A549 (cell line): ENCODE measurements around the gene ENTHD1. TPM values are rescaled to one million over a fixed set of nuclear protein-coding genes. Genes with fewer than 3 reads are reported as not detected.

Source experiments
- ATAC-seq, 2 experiments: fragments of 200-7000 bp in 1 of 2; fragments of >200 bp in 1 of 2; cut with Nextera tagmentation in 1 of 2; cut with Tn5 transposase in 1 of 2; 3 replicates each; pipeline versions ENCODE4 v1.8.0 to v1.9.1; 2018 to 2020; ENCODE audit warnings: mild to moderate bottlenecking in 1 of 2, moderate library complexity in 1 of 2
- CTCF ChIA-PET: fragments of 300-600 bp; sonication (Branson Sonifier 250); formaldehyde crosslinking; extraction: SDS; loops from one replicate; lab custom pipeline; 2021; ENCODE audit warnings: antibody characterized with exemption, inconsistent platforms; lab: Yijun Ruan, JAX
- POLR2A ChIA-PET: fragments of 350-600 bp; formaldehyde crosslinking; extraction: SDS; loops from one replicate; lab custom pipeline; 2021; ENCODE audit warnings: antibody characterized with exemption, inconsistent platforms; lab: Yijun Ruan, JAX
- DNase-seq, 2 experiments: peaks; one replicate each; pipeline versions ENCODE4 v3.0.0 to v3.0.0-alpha.2; 2011 to 2016; ENCODE audit warnings: low read depth in 1 of 2, low spot score in 1 of 2
- FAIRE-seq: peaks from 2 replicates; lab custom pipeline; 2011; peaks lifted over from hg19 to GRCh38; lab: Jason Lieb, UNC
- H3K27ac ChIP-seq, 2 experiments: fragments of >200 bp; sonication (Bioruptor Twin); formaldehyde crosslinking; 3 replicates each; pipeline ENCODE4 v1.5.1; 2016 to 2017
- H3K4me1 ChIP-seq: fragments of >200 bp; sonication (Bioruptor Twin); formaldehyde crosslinking; 3 replicates; pipeline ENCODE4 v1.6.1; 2016
- H3K4me2 ChIP-seq: fragments of >200 bp; sonication (Bioruptor Twin); formaldehyde crosslinking; 3 replicates; pipeline ENCODE4 v1.6.1; 2016
- H3K4me3 ChIP-seq: fragments of >200 bp; sonication (Bioruptor Twin); formaldehyde crosslinking; 3 replicates; pipeline ENCODE4 v1.5.1; 2016
- H3K9me3 ChIP-seq: fragments of >200 bp; sonication (Bioruptor Twin); formaldehyde crosslinking; 3 replicates; pipeline ENCODE4 v1.6.1; 2016
- BHLHE40 ChIP-seq: IDR thresholded peaks from 2 replicates; pipeline ENCODE4 v1.6.1; 2012; ENCODE audit warnings: low read depth, low read length, inconsistent platforms
- CBX2 ChIP-seq: fragments of 200-600 bp; sonication (generic); IDR thresholded peaks from 2 replicates; pipeline ENCODE4 v1.6.1; 2016; ENCODE audit warnings: low read depth, mild to moderate bottlenecking, borderline replicate concordance
- CBX8 ChIP-seq: fragments of 200-600 bp; sonication (generic); IDR thresholded peaks from 2 replicates; pipeline ENCODE4 v1.6.1; 2016
- CEBPB ChIP-seq, 2 experiments: fragments of >200 bp in 1 of 2; sonication (Bioruptor Twin) in 1 of 2; formaldehyde crosslinking in 1 of 2; IDR thresholded peaks; 2 replicates each; pipeline ENCODE4 v1.6.1; 2012 to 2016
- EHF ChIP-seq: fragments of 250-450 bp; sonication (Bioruptor Pico); IDR thresholded peaks from 2 replicates; pipeline ENCODE4 v1.5.0; 2020; ENCODE audit warnings: mild to moderate bottlenecking
- HOXB5 ChIP-seq: fragments of 250-450 bp; sonication (Bioruptor Pico); IDR thresholded peaks from 2 replicates; pipeline ENCODE4 v1.5.0; 2020; ENCODE audit warnings: mild to moderate bottlenecking, moderate library complexity
- JUN ChIP-seq, 2 experiments: fragments of >200 bp; sonication (Bioruptor Twin); formaldehyde crosslinking; IDR thresholded peaks; 2 replicates in 1 of 2; 3 replicates in 1 of 2; pipeline ENCODE4 v1.6.1; 2016 to 2017
- KDM5A ChIP-seq: fragments of 200-600 bp; sonication (generic); IDR thresholded peaks from 2 replicates; pipeline ENCODE4 v1.6.1; 2016; ENCODE audit warnings: antibody characterized with exemption, mild to moderate bottlenecking
- MAFK ChIP-seq: fragments of 450-650 bp; IDR thresholded peaks from 2 replicates; pipeline ENCODE4 v1.6.1; 2014; ENCODE audit not compliant: partially characterized antibody
- MAX ChIP-seq: IDR thresholded peaks from 2 replicates; pipeline ENCODE4 v1.6.1; 2012
- NFE2L2 ChIP-seq: fragments of 150-350 bp; conservative IDR thresholded peaks from 2 replicates; pipeline ENCODE4 v1.6.1; 2014; ENCODE audit warnings: low read length
- NPAS2 ChIP-seq: fragments of 250-450 bp; sonication (Bioruptor Pico); IDR thresholded peaks from 2 replicates; pipeline ENCODE4 v1.8.0; 2022; ENCODE audit warnings: mild to moderate bottlenecking, moderate library complexity, borderline replicate concordance
- NR3C1 ChIP-seq: fragments of >200 bp; sonication (Bioruptor Twin); formaldehyde crosslinking; IDR thresholded peaks from 3 replicates; pipeline ENCODE4 v1.6.1; 2017
- PHF8 ChIP-seq: fragments of 200-600 bp; sonication (generic); IDR thresholded peaks from 2 replicates; pipeline ENCODE4 v1.6.1; 2016; ENCODE audit warnings: low read depth, mild to moderate bottlenecking, antibody characterized with exemption, moderate library complexity, borderline replicate concordance
- RFX5 ChIP-seq: fragments of 450-650 bp; IDR thresholded peaks from 2 replicates; pipeline ENCODE4 v1.7.1; 2014; ENCODE audit warnings: antibody characterized with exemption, mild to moderate bottlenecking, moderate library complexity
- RNF2 ChIP-seq: fragments of 200-600 bp; sonication (generic); IDR thresholded peaks from 2 replicates; pipeline ENCODE4 v1.6.1; 2016; ENCODE audit warnings: low read depth, mild to moderate bottlenecking, antibody characterized with exemption, moderate library complexity, borderline replicate concordance
- SMC3 ChIP-seq: fragments of >200 bp; sonication (Bioruptor Twin); formaldehyde crosslinking; IDR thresholded peaks from 3 replicates; pipeline ENCODE4 v1.6.1; 2018; ENCODE audit warnings: inconsistent platforms
- TP53 ChIP-seq: fragments of 250-450 bp; sonication (Bioruptor Pico); IDR thresholded peaks from 2 replicates; pipeline ENCODE4 v1.5.0; 2021; ENCODE audit warnings: mild to moderate bottlenecking, moderate library complexity
- ZC3H11A ChIP-seq: fragments of 450-650 bp; IDR thresholded peaks from 2 replicates; pipeline ENCODE4 v1.6.1; 2014; ENCODE audit warnings: antibody characterized with exemption, mild to moderate bottlenecking
- WGBS: methylation state at CpG from one replicate; pipeline ENCODE4 v1.1.6; 2017; ENCODE audit errors: missing lambda C conversion rate; 5-methylcytosine and 5-hydroxymethylcytosine counted together
- polyA plus RNA-seq, 4 experiments: library from polyadenylated mRNA; depleted of rRNA in 3 of 4; stranded (reverse); fragments of >200 nt; fragmentation: RNase III in 1 of 4; extraction: RNeasy Plus Mini Kit Qiagen cat#74134 plus additional on column Dnase treatment in 1 of 4; gene quantifications; 2 replicates in 3 of 4; 3 replicates in 1 of 4; pipeline ENCODE4 v1.2.3, GENCODE V29; 2011 to 2017
- TF ChIP-seq, protein P1 (sequence below): fragments of 250-450 bp; sonication (Bioruptor Pico); IDR thresholded peaks from 2 replicates; pipeline ENCODE4 v1.5.0; 2020; ENCODE audit warnings: low read depth, mild to moderate bottlenecking, moderate library complexity
- TF ChIP-seq, protein P2 (sequence below): fragments of 250-450 bp; sonication (Bioruptor Pico); IDR thresholded peaks from 2 replicates; pipeline ENCODE4 v1.5.0; 2021; ENCODE audit warnings: mild to moderate bottlenecking, moderate library complexity, borderline replicate concordance

ENTHD1 gene
- polyA plus RNA-seq, 2 of the 4 experiments (the other 2 are of a cell fraction), result not detected

DNA sequence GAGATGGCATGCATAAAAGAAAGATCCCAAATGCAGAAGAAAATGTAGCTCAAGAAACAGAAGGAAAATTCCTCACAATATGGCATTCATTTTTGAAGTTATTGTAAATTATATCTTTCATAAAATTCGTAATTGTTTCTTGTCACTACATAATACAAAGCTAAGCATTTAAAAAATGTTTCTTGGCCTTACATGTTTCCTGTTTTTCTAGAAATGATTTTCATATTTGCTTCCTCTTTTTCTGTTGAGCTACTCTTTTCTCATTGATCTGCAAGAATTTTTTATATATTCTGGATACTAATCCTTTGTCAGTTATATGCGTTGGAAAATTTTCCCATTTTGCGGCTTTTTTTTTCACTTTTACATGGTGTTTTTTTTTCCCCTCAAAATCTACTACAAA is 48.0 kb downstream of the ENTHD1 start:
- POLR2A ChIA-PET, result no interaction called here
- Histone ChIP-seq H3K4me3 (no peak overlapping the region), H3K4me1 (no peaks in the 10 kb centered on the region), H3K9me3 (no peaks in the 10 kb centered on the region), H3K4me2 (no peak overlapping the region), H3K27ac (no peak overlapping the region)
- TF ChIP-seq JUN (IDR thresholded peaks at IDR 0.05) (no peak), HOXB5 (CRISPR knock-in tag) (no peak), SMC3 (no peak), NFE2L2 (no peak), BHLHE40 (no peak), EHF (no peak), CEBPB (IDR thresholded peaks at IDR 0.05) (no peak), CBX2 (no peak), KDM5A (no peak), RFX5 (no peak), NPAS2 (CRISPR knock-in tag) (no peak), MAFK (no peak), RNF2 (no peak), PHF8 (no peak)
- TF ChIP-seq, protein P1, sequence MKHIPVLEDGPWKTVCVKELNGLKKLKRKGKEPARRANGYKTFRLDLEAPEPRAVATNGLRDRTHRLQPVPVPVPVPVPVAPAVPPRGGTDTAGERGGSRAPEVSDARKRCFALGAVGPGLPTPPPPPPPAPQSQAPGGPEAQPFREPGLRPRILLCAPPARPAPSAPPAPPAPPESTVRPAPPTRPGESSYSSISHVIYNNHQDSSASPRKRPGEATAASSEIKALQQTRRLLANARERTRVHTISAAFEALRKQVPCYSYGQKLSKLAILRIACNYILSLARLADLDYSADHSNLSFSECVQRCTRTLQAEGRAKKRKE (CRISPR knock-in tag), result no peak
- TF ChIP-seq, protein P2, sequence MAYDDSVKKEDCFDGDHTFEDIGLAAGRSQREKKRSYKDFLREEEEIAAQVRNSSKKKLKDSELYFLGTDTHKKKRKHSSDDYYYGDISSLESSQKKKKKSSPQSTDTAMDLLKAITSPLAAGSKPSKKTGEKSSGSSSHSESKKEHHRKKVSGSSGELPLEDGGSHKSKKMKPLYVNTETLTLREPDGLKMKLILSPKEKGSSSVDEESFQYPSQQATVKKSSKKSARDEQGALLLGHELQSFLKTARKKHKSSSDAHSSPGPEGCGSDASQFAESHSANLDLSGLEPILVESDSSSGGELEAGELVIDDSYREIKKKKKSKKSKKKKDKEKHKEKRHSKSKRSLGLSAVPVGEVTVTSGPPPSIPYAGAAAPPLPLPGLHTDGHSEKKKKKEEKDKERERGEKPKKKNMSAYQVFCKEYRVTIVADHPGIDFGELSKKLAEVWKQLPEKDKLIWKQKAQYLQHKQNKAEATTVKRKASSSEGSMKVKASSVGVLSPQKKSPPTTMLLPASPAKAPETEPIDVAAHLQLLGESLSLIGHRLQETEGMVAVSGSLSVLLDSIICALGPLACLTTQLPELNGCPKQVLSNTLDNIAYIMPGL (CRISPR knock-in tag), result no peak
- DNase-seq (no peak), ATAC-seq (no peak), FAIRE-seq (no peak)
- WGBS, result 61% methylated on average over 3 of the region's 3 CpGs
- CTCF ChIA-PET, result interaction anchor here (1.0 kb wide), 1 partner anchor 12 kb away, joined by 3 read pairs; no protein-coding TSS in a partner anchor

GRCh38 chr22:39839917-39840510 is 53.5 kb downstream of the ENTHD1 start:
- FAIRE-seq (no peak), DNase-seq (no peak), ATAC-seq (no peak)
- ChIA-PET POLR2A (no interaction called here), CTCF (no interaction called here)
- H3K9me3 ChIP-seq, result no peaks in the 10 kb centered on the region
- WGBS, result 58% methylated on average over 5 of the region's 5 CpGs
- no peak overlapping the region for H3K4me3 ChIP-seq
- no peaks in the 10 kb centered on the region for H3K4me1 ChIP-seq
- no peak overlapping the region for H3K27ac ChIP-seq
- no peak overlapping the region for H3K4me2 ChIP-seq
- no peak for TF ChIP-seq TP53 (CRISPR knock-in tag)
- TF ChIP-seq ZC3H11A, result no peak

GRCh38 chr22:39839204-39839603 is 54.4 kb downstream of the ENTHD1 start:
- no peak overlapping the region for H3K27ac ChIP-seq
- CTCF ChIA-PET, result no interaction called here
- H3K9me3 ChIP-seq, result no peaks in the 10 kb centered on the region
- no peak for TF ChIP-seq CBX8
- no peaks in the 10 kb centered on the region for H3K4me1 ChIP-seq
- POLR2A ChIA-PET, result no interaction called here
- H3K4me2 ChIP-seq, result no peak overlapping the region
- ATAC-seq (no peak), FAIRE-seq (no peak), DNase-seq (no peak)
- 8% methylated on average over 5 of the region's 5 CpGs for WGBS
- no peak overlapping the region for H3K4me3 ChIP-seq

- CTCF ChIA-PET, result interaction anchor here (1.2 to 1.4 kb wide), 2 partner anchors 11 to 13 kb away, joined by 3 to 4 read pairs; no protein-coding TSS in a partner anchor
These were observed 60.0 kb downstream of the ENTHD1 start for GRCh38 chr22:39833610-39834009.

More at GRCh38 chr22:39833610-39834009, 60.0 kb downstream of the ENTHD1 start:
- Histone ChIP-seq H3K4me3 (no peak overlapping the region), H3K4me1 (no peaks in the 10 kb centered on the region), H3K4me2 (no peak overlapping the region), H3K27ac (no peak overlapping the region), H3K9me3 (no peaks in the 10 kb centered on the region)
- TF ChIP-seq NFE2L2 (no peak), MAX (no peak), MAFK (no peak), NR3C1 (no peak)
- ATAC-seq (no peak), DNase-seq (no peak), FAIRE-seq (no peak)
- POLR2A ChIA-PET, result no interaction called here
- WGBS, result 40% methylated on average over 2 of the region's 2 CpGs
